Uterine smooth muscle cell (primary cell): ENCODE results near the gene ZNF124. TPM values are rescaled to one million over a fixed set of nuclear protein-coding genes. Genes with fewer than 3 reads are reported as not detected.

Experiments
- total RNA-seq: library from RNA; depleted of rRNA; stranded (reverse); fragments of >200 nt; gene quantifications from 2 replicates; pipeline ENCODE4 v1.2.3, GENCODE V29; 2014

The ZNF124 gene
- 29.0 and 38.5 TPM in 2 replicates for total RNA-seq

DNA sequence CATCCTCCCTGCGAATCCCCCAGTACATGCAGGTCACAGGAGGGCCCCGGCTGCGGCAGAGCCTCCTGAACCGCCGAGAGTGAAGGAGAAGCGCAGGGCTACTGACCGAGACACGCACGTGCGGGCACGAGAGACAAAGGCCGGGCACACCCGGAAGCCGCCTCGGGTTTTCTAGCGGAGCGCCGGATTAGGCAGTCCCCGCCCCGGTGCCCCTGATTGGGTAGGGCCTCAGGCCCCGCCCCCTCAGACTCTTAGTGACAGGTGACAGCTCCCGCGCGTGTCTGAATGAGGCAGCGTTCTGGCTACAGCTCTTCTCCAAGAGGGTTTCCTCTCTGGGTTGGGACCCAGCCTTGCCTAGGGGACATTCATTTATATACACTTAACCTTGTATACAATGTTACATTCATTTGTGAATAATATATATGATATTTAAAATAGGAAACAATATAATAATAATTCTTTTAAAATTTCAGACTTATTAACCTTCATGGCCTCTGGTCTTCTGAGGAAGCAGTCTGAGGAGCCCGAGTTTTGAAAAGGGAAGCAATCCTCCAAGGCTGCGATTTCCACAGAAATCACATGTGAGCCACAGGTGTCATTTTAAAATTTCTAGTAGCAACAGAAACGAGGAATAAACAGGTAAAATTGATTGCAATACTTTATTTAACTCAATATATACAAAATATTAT, at the start of gene ZNF124:
Gene ZNF124, minus strand, starts transcription at position 146 of the 689 bp plus-strand sequence. Its CDS starts 143 bp downstream, at position 3.

Other genes with a start within 250 kb of the ZNF124 start
- 32.5 and 41.6 TPM in 2 replicates for gene AHCTF1, start 240.1 kb downstream of the ZNF124 start, total RNA-seq
- gene ZNF695, start 164.0 kb downstream of the ZNF124 start, total RNA-seq: 2.2 and 4.0 TPM in 2 replicates
- 3.7 and 3.9 TPM in 2 replicates for gene ZNF670, start 93.2 kb downstream of the ZNF124 start, total RNA-seq
- 11.2 and 11.8 TPM in 2 replicates for gene ZNF669, start 67.7 kb downstream of the ZNF124 start, total RNA-seq
- 0.12 TPM in 1 of 2 replicates, not detected in the other for gene VN1R5, start 84.1 kb upstream of the ZNF124 start, total RNA-seq
- 17.8 and 20.1 TPM in 2 replicates for gene ZNF496, start 159.8 kb upstream of the ZNF124 start, total RNA-seq
- 0.62 and 1.7 TPM in 2 replicates for gene NLRP3, start 244.2 kb upstream of the ZNF124 start, total RNA-seq